NT2/D1 (cell line): ENCODE results near the gene TMEM51.

ENCODE experiments used
- SUZ12 ChIP-seq: IDR thresholded peaks from 2 replicates; pipeline ENCODE4 v1.6.1; 2011; ENCODE audit not compliant: insufficient read length, insufficient read depth; ENCODE audit errors: extremely low read depth
- YY1 ChIP-seq: IDR thresholded peaks from 2 replicates; pipeline ENCODE4 v1.6.1; 2011; ENCODE audit not compliant: insufficient read length, insufficient read depth
- ZNF274 ChIP-seq: IDR thresholded peaks from 2 replicates; pipeline ENCODE4 v1.6.1; 2011; ENCODE audit warnings: mild to moderate bottlenecking, low read depth, low read length

DNA sequence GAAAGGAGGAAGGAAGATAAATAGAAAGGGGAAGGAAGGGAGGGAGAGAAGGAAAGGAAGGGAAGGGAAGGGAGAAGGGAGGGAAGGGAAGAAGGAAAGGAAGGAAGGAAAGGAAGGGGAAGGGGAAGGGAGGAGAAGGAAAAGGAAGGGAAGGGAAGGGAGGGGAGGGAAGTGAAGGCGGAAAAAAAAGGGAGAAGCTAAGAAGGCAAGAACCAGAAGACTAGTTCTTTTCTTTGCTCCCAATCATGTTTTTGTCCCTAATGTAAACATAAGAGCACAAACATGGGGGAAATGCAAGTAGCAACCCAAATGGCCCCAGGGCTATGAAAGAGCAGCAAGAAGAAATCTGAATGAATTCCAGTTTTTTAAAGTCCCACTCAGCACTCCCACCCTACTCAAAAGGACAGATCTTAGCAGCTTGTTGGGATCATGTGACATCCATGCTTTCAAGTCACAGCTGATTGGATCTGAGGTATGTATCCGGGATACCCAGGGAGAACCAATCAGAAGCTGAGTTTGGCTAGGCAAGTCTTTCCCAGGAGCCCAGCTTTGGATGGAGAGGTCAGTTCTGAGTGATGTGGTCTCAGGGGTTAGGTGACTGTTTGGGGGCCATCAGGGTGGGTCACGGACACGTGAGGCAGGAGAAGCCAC lies 69.2 kb downstream of the TMEM51 start:
- TF ChIP-seq ZNF274 (no peak), YY1 (no peak), SUZ12 (no peak)
